Breast epithelium (tissue), 3 donors: ENCODE results near the gene KIAA1217.

ENCODE experiments used
- POLR2AphosphoS5 ChIP-seq, 3 donors: sonication (generic); formaldehyde crosslinking; IDR thresholded peaks; one replicate each; pipeline ENCODE4 v1.6.1; 2017; ENCODE audit warnings: antibody characterized with exemption in 3 of 3
- TF ChIP-seq, protein P1 (sequence below), 3 donors: fragments of 450-650 bp; IDR thresholded peaks; one replicate each; pipeline ENCODE4 v1.5.1; 2016 to 2017; ENCODE audit warnings: antibody characterized with exemption in 3 of 3, mild to moderate bottlenecking in 3 of 3, moderate library complexity in 3 of 3

DNA sequence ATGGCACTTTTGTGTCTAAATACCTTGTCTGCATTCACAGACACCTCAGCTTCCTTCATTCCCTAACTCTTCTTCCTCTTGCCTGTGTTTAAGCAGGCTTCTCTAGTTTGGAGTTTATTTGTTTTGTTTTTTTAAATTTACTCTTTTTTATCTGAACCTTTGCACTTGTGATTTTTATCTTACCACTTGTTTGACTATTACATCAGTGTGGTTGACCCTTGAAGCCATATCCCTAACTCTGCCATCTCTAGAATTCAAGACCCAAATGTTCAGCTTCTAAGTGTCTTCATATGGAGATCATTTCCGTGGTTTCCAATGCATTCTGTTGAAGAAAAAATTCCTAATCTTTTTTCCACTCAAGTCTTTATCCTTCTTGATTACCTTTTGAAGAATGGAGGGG is 233.3 kb downstream of the KIAA1217 start:
- TF ChIP-seq, protein P1, sequence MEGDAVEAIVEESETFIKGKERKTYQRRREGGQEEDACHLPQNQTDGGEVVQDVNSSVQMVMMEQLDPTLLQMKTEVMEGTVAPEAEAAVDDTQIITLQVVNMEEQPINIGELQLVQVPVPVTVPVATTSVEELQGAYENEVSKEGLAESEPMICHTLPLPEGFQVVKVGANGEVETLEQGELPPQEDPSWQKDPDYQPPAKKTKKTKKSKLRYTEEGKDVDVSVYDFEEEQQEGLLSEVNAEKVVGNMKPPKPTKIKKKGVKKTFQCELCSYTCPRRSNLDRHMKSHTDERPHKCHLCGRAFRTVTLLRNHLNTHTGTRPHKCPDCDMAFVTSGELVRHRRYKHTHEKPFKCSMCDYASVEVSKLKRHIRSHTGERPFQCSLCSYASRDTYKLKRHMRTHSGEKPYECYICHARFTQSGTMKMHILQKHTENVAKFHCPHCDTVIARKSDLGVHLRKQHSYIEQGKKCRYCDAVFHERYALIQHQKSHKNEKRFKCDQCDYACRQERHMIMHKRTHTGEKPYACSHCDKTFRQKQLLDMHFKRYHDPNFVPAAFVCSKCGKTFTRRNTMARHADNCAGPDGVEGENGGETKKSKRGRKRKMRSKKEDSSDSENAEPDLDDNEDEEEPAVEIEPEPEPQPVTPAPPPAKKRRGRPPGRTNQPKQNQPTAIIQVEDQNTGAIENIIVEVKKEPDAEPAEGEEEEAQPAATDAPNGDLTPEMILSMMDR (IDR thresholded peaks at IDR 0.05): no peak
- no peak for TF ChIP-seq POLR2AphosphoS5 (IDR thresholded peaks at IDR 0.05)
